Measurements from ENCODE around the gene PTPRT. TPM values are rescaled to one million over a fixed set of nuclear protein-coding genes. Genes with fewer than 3 reads are reported as not detected.

Gene PTPRT
- total RNA-seq, 4 donors from 2014 or later, result 0.04 TPM; not detected in 3

GRCh38 chr20:43043887-43044286, 145.8 kb downstream of the PTPRT start:
- no peaks in the 10 kb centered on the region for H3K4me1 ChIP-seq
- H3K27ac ChIP-seq, result no peak overlapping the region
- no peak for TF ChIP-seq EP300 (IDR thresholded peaks at IDR 0.05)
- TF ChIP-seq POLR2A (IDR thresholded peaks at IDR 0.05), result no peak
- no peak for TF ChIP-seq CTCF (IDR thresholded peaks at IDR 0.05)
- TF ChIP-seq POLR2AphosphoS5 (IDR thresholded peaks at IDR 0.05), result no peak
- peaks cover 18% of the 10 kb centered on the region for H3K27me3 ChIP-seq
- H3K9me3 ChIP-seq, result peaks cover 0 to 5% (median 0%) of the 10 kb centered on the region in 3 donors
- WGBS, 2 donors (ENCODE audit: low coverage in 1 of 2), result 65% methylated on average over 3 of the region's 4 CpGs; no CpG with 5 or more reads in 1 of the 2 donors
- H3K4me3 ChIP-seq, result no peak overlapping the region
- H3K36me3 ChIP-seq, result no peaks in the 10 kb centered on the region
- no peak for ATAC-seq

GRCh38 chr20:43040427-43040826, 149.3 kb downstream of the PTPRT start:
- no peaks in the 10 kb centered on the region for H3K9me3 ChIP-seq
- no peak for ATAC-seq
- H3K4me3 ChIP-seq, result no peak overlapping the region
- H3K27ac ChIP-seq, result no peak overlapping the region
- no peak for TF ChIP-seq POLR2AphosphoS5 (IDR thresholded peaks at IDR 0.05)
- no peak for TF ChIP-seq POLR2A (IDR thresholded peaks at IDR 0.05)
- TF ChIP-seq EP300 (IDR thresholded peaks at IDR 0.05), result no peak
- no peak for TF ChIP-seq CTCF (IDR thresholded peaks at IDR 0.05)
- WGBS, 2 donors (ENCODE audit: low coverage in 1 of 2), result 8 to 13% methylated on average over 4 to 6 of the region's 6 CpGs
- no peaks in the 10 kb centered on the region for H3K36me3 ChIP-seq
- no peaks in the 10 kb centered on the region for H3K4me1 ChIP-seq
- H3K27me3 ChIP-seq, result peaks cover 18% of the 10 kb centered on the region

- no peak overlapping the region for H3K4me3 ChIP-seq
- no peaks in the 10 kb centered on the region for H3K9me3 ChIP-seq
- no peak overlapping the region for H3K27ac ChIP-seq
- WGBS, 2 donors (ENCODE audit: low coverage in 1 of 2), result 65 to 68% methylated on average over 6 of the region's 6 CpGs
- ATAC-seq, result no peak
- no peaks in the 10 kb centered on the region for H3K36me3 ChIP-seq
- H3K27me3 ChIP-seq, result peaks cover 12% of the 10 kb centered on the region
- H3K4me1 ChIP-seq, result no peaks in the 10 kb centered on the region
- TF ChIP-seq EP300 (IDR thresholded peaks at IDR 0.05) (no peak), POLR2A (IDR thresholded peaks at IDR 0.05) (no peak), POLR2AphosphoS5 (IDR thresholded peaks at IDR 0.05) (no peak), CTCF (IDR thresholded peaks at IDR 0.05) (no peak)
Measured at GRCh38 chr20:43037605-43038309, 151.9 kb downstream of the PTPRT start.

- TF ChIP-seq POLR2A (IDR thresholded peaks at IDR 0.05), result no peak
- TF ChIP-seq CTCF (IDR thresholded peaks at IDR 0.05), result no peak
- no peak for TF ChIP-seq EP300 (IDR thresholded peaks at IDR 0.05)
- Histone ChIP-seq H3K27me3 (no peaks in the 10 kb centered on the region), H3K4me3 (no peak overlapping the region), H3K36me3 (no peaks in the 10 kb centered on the region), H3K9me3 (peaks cover 0 to 5% (median 0%) of the 10 kb centered on the region in 3 donors), H3K27ac (no peak overlapping the region), H3K4me1 (no peaks in the 10 kb centered on the region)
- ATAC-seq, result no peak
- WGBS, 2 donors (ENCODE audit: low coverage in 1 of 2), result 59 to 65% methylated on average over 5 to 7 of the region's 9 CpGs
Measured at GRCh38 chr20:43034981-43035724, 154.6 kb downstream of the PTPRT start.

Data from gastroesophageal sphincter (tissue), 4 donors.